ENCODE results near the gene HS6ST1.

DNA sequence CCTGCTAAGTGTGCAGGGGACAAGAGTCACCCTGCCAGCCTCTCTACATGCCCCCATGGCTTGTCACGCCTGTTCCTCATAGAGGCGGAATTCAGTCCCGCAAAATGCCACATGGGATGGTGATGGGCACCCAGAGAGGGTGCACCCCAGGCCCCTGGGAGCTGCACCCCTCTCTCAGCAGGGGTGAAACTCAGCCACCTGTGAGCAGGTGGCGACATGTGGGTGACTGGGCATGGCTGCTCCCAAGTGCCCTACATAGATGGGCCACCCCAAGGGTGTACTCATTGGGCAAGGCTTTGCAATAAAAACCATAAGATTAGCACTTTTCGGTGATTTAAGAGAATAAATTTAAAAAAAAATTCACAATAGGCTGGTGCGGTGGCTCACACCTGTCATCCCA lies 6.3 kb downstream of the HS6ST1 start:
- TF ChIP-seq, protein P1, sequence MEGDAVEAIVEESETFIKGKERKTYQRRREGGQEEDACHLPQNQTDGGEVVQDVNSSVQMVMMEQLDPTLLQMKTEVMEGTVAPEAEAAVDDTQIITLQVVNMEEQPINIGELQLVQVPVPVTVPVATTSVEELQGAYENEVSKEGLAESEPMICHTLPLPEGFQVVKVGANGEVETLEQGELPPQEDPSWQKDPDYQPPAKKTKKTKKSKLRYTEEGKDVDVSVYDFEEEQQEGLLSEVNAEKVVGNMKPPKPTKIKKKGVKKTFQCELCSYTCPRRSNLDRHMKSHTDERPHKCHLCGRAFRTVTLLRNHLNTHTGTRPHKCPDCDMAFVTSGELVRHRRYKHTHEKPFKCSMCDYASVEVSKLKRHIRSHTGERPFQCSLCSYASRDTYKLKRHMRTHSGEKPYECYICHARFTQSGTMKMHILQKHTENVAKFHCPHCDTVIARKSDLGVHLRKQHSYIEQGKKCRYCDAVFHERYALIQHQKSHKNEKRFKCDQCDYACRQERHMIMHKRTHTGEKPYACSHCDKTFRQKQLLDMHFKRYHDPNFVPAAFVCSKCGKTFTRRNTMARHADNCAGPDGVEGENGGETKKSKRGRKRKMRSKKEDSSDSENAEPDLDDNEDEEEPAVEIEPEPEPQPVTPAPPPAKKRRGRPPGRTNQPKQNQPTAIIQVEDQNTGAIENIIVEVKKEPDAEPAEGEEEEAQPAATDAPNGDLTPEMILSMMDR (conservative IDR thresholded peaks at IDR 0.05 in 1 of 2, IDR thresholded peaks at IDR 0.05 in 1 of 2; ENCODE audit: low read depth in 1 of 2, low read length in 2 of 2): no peak
- no peak for TF ChIP-seq EZH2 (IDR thresholded peaks at IDR 0.05; ENCODE audit: low read length, missing control alignments)
